Coronary artery (tissue), 2 donors: ENCODE measurements around the gene ANO1.

ENCODE experiments used
- DNase-seq: peaks from one replicate; pipeline ENCODE4 v3.0.0-alpha.2; 2017; ENCODE audit warnings: low spot score
- H3K27ac ChIP-seq, 2 donors: fragments of 200-600 bp; sonication (generic); one replicate each; pipeline ENCODE4 v1.5.1; 2016 to 2019
- H3K4me3 ChIP-seq: fragments of 200-600 bp; sonication (generic); 2 replicates; pipeline ENCODE4 v1.5.1; 2016; ENCODE audit warnings: mild to moderate bottlenecking, moderate library complexity
- TF ChIP-seq, protein P1 (sequence below): fragments of 200-600 bp; sonication (generic); IDR thresholded peaks from one replicate; pipeline ENCODE4 v1.5.1; 2019; ENCODE audit warnings: antibody characterized with exemption

ANO1 gene

DNA sequence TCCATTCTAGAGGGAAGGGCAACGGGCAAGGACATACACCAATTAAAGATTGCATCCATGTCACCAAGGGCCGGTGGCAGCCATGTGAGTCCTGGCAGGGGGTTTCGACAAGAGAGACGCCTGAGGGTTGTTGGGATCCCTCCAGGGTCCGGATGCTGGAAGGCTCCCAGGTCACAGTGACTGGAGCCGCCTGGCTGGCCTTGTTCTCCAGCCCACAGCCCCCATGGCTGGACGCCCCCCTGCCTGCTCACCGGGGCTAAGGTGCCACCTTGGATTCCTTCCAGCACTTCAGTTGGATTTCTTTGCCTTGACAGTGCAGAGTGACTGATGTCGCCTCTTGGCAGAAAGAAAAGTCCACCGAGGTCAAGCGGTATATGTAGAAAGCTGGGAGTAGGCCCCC is 42.6 kb downstream of the ANO1 start:
- peak overlapping the region; percentile 37 to 65 for H3K27ac ChIP-seq
- TF ChIP-seq, protein P1, sequence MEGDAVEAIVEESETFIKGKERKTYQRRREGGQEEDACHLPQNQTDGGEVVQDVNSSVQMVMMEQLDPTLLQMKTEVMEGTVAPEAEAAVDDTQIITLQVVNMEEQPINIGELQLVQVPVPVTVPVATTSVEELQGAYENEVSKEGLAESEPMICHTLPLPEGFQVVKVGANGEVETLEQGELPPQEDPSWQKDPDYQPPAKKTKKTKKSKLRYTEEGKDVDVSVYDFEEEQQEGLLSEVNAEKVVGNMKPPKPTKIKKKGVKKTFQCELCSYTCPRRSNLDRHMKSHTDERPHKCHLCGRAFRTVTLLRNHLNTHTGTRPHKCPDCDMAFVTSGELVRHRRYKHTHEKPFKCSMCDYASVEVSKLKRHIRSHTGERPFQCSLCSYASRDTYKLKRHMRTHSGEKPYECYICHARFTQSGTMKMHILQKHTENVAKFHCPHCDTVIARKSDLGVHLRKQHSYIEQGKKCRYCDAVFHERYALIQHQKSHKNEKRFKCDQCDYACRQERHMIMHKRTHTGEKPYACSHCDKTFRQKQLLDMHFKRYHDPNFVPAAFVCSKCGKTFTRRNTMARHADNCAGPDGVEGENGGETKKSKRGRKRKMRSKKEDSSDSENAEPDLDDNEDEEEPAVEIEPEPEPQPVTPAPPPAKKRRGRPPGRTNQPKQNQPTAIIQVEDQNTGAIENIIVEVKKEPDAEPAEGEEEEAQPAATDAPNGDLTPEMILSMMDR = no peak
- no peak for DNase-seq
- H3K4me3 ChIP-seq = no peak overlapping the region

DNA sequence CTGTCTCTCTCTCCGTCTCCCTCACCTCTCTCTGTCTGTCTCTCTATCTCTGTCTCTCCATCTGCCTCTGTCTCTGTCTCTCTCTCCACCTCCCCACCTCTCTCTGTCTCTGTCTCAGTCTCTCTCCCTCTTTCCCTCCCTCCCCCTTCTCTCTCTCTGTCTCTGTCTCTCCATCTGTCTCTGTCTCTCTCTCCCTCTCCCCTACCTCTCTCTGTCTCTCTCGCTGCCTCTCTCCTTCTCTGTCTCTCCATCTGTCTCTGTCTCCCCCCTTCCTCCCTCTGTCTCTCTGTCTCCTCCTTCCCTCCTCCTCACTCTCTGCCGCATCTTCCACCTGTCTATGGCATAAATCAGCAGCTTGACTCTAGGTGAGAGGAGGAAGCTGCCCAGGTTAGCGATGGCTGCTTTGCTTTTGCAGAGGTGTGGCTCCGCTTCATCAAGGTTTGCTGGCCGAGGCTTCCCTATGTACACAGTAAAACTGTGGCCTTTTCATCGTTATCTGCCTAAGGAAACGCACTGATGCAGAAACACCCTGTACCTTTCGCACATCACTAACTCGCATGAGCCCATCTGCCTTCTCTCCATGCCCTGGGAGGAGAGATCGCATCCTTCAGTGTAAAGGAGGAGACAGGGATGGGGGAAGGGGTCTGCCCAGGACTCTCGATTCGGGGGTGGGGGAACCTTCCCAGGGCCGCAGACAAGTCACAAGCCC is 44.5 kb downstream of the ANO1 start:
- DNase-seq = no peak
- Histone ChIP-seq H3K4me3 (no peak overlapping the region), H3K27ac (peak overlapping the region in 1 of 2 donors; percentile 67)
- TF ChIP-seq, protein P1 = no peak

DNA sequence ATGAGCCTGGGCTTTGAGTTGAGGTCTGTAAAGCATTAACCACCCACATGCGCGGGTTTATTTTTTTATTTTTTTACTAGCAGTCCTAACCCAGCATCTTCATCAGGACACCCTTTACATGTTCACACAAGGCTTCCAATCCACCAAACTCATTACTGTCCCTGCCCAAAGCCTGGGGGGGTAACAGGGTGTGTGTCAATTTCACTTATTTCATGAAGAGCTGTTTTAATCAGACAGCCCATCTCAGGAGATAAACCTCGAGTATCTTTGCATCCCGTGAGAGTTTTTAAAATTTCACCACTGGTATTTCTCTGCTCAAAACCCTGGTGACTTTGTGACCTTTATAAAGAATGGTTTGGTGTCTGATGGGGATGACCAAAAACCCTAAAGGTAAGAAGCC is 45.6 kb downstream of the ANO1 start:
- Histone ChIP-seq H3K4me3 (no peak overlapping the region), H3K27ac (peak overlapping the region; percentile 67 to 77)
- no peak for DNase-seq
- TF ChIP-seq, protein P1 = no peak

DNA sequence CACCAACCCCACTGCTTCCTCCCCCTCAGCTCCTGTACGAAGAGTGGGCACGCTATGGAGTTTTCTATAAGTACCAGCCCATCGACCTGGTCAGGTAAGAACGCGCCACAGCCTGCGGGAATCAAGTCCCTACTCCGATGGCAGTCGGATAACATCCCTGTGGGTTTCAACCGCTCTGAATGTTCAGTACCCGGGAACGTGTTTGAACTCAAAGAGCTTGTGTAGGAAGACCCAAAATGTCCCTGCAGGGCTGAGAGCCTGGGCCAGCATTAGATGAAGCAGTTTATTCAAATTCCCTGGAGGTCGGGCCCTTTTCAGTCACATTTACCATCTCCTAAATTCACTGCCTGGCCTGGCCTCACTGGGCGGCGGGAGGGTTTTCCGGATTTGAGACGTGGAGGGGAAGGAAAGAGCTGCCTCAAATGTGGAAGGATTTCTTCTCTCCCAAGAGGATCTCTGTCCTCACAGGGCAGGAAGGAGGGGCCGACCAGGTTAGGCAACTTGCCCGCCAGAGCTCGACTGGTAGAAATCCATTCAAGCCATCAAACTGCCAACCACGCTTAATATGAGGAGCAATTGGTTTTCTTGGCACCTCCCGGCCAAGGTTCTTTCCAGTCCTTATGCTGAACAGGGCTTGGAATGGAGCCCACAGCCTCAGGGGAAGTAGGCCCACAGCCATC is 46.3 kb downstream of the ANO1 start:
- DNase-seq = peak; percentile 83
- H3K4me3 ChIP-seq = no peak overlapping the region
- peak overlapping the region; percentile 67 to 77 for H3K27ac ChIP-seq
- TF ChIP-seq, protein P1 = no peak

DNA sequence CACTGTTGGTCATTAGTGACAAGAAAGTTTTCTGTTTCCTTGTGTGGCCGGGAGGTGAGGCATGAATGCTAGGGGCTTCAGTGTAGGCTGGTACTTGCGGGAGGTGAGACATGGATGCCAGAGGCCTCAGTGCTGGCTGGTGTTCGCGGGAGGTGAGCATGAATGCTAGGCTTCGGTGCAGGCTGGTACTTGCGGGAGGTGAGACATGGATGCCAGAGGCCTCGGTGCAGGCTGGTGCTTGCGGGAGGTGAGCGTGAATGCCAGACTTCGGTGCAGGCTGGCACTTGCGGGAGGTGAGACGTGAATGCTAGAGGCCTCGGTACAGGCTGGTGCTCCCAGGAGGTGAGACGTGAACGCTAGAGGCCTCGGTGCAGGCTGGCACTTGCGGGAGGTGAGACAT is 48.4 kb downstream of the ANO1 start:
- H3K27ac ChIP-seq = peak overlapping the region in 1 of 2 donors; percentile 56

DNA sequence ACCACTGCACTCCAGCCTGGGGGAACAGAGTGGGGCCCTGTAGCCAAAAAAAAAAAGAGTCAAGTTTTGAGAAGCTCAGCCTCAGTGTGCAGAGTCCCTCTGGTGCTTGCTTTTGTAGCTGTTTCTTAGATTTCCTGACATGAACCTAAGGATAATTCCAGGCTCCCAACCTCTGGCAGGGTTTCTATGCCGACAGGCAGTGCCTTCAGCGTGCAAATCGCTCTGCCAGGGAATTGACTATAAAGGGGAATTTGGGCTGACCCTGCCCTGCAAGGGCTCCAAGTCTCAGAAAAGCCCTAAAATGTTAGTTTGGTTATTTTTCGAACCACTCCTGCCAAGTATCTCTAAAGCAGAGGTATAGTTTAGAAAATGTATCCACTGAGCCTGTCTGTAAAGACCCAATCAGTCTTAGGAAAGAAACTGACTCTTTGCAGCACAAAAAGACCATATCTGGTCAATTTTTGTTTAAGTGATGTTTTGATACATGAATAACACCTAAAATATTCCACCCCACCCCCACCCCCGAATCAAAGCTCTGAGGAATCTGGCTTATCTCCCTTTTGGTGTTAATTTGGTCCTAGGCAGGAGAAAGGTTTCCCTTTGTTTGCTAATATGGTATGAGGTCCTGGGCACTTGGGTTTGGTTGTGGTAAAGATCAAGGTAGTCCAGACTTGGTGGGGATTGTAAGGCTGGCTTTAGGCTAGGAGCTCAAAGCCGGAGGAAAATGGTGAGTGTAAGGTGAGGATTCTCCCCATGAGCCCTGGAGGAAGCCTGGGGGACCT is 49.7 kb downstream of the ANO1 start:
- H3K4me3 ChIP-seq = no peak overlapping the region
- H3K27ac ChIP-seq = peak overlapping the region; percentile 64 to 87
- TF ChIP-seq, protein P1 = no peak
- no peak for DNase-seq

More for the DNA sequence above, 48.4 kb downstream of the ANO1 start:
- TF ChIP-seq, protein P1 = no peak
- no peak for DNase-seq
- H3K4me3 ChIP-seq = no peak overlapping the region
